ENCODE data around the gene C1QL4. TPM values are rescaled to one million over a fixed set of nuclear protein-coding genes. Genes with fewer than 3 reads are reported as not detected.

Gene C1QL4
- polyA plus RNA-seq, 4 donors = 1.1 to 1.9 (median 1.4) TPM

- no peak for DNase-seq (ENCODE audit: low read depth in 4 of 4, low spot score in 3 of 4)
Observed at GRCh38 chr12:49348781-49349180, 11.8 kb upstream of the C1QL4 start.

GRCh38 chr12:49347311-49348193 lies 10.6 kb upstream of the C1QL4 start:
- DNase-seq (ENCODE audit: low read depth in 4 of 4, low spot score in 3 of 4) = peak in 1 of 4 donors; percentile 67

GRCh38 chr12:49346659-49347310 lies 9.8 kb upstream of the C1QL4 start, which contains the start of gene DNAJC22:
Gene DNAJC22 (plus strand): TSS chr12:49346888. CDS start chr12:49348873, 1,985 bp downstream.
- no peak for DNase-seq (ENCODE audit: low read depth in 4 of 4, low spot score in 3 of 4)

- DNase-seq (ENCODE audit: low read depth in 4 of 4, low spot score in 3 of 4) = no peak
Observed at GRCh38 chr12:49345825-49346658, 9.1 kb upstream of the C1QL4 start.

- DNase-seq (ENCODE audit: low read depth in 4 of 4, low spot score in 3 of 4) = peak in 1 of 4 donors; percentile 75
Observed at GRCh38 chr12:49345051-49345824, 8.2 kb upstream of the C1QL4 start.

- no peak for DNase-seq (ENCODE audit: low read depth in 4 of 4, low spot score in 3 of 4)
Observed at GRCh38 chr12:49344486-49345050, 7.6 kb upstream of the C1QL4 start.

- DNase-seq (ENCODE audit: low read depth in 4 of 4, low spot score in 3 of 4) = no peak
Observed at GRCh38 chr12:49342914-49343731, 6.1 kb upstream of the C1QL4 start.

GRCh38 chr12:49342066-49342913 lies 5.3 kb upstream of the C1QL4 start:
- peak; percentile 71 to 87 (median 80) for DNase-seq (ENCODE audit: low read depth in 4 of 4, low spot score in 3 of 4)

- no peak for DNase-seq (ENCODE audit: low read depth in 4 of 4, low spot score in 3 of 4)
Observed at GRCh38 chr12:49341777-49342065, 4.7 kb upstream of the C1QL4 start.

- DNase-seq (ENCODE audit: low read depth in 4 of 4, low spot score in 3 of 4) = no peak
Observed at GRCh38 chr12:49340971-49341776, 4.2 kb upstream of the C1QL4 start.

- DNase-seq (ENCODE audit: low read depth in 4 of 4, low spot score in 3 of 4) = no peak
Observed at GRCh38 chr12:49340095-49340870, 3.3 kb upstream of the C1QL4 start.

- DNase-seq (ENCODE audit: low read depth in 4 of 4, low spot score in 3 of 4) = no peak
Observed at GRCh38 chr12:49339464-49339861, 2.5 kb upstream of the C1QL4 start.

GRCh38 chr12:49338830-49339463 lies 2.0 kb upstream of the C1QL4 start:
- no peak for DNase-seq (ENCODE audit: low read depth in 4 of 4, low spot score in 3 of 4)

GRCh38 chr12:49335955-49336644 lies 888 bp downstream of the C1QL4 start:
- DNase-seq (ENCODE audit: low read depth in 4 of 4, low spot score in 3 of 4) = no peak

GRCh38 chr12:49335118-49335954 lies 1.7 kb downstream of the C1QL4 start:
- no peak for DNase-seq (ENCODE audit: low read depth in 4 of 4, low spot score in 3 of 4)

Measured in right renal pelvis (tissue), 4 donors.